ENCODE measurements around the gene EVI5.
"Not testable (repeated sequence)": the region's sequence is repeated elsewhere in the genome, so short reads cannot be mapped to it uniquely, and the experiment has no call there.

Gene EVI5

GRCh38 chr1:92747735-92748134, 37.2 kb downstream of the EVI5 start:
- no peak for DNase-seq (ENCODE audit: low spot score)
- TF ChIP-seq CTCF (IDR thresholded peaks at IDR 0.05; ENCODE audit: borderline replicate concordance, control extremely low read depth, extremely low read depth, insufficient read depth, missing control alignments) = no peak
- in situ Hi-C loops (cut with MboI; ENCODE audit: low sequenced_read_pairs, unreplicated experiment) = no loop called here

- in situ Hi-C loops (cut with MboI; ENCODE audit: low sequenced_read_pairs, unreplicated experiment); DNase-seq (ENCODE audit: low spot score): not testable (repeated sequence)
Observed at GRCh38 chr1:92746255-92746654, 38.7 kb downstream of the EVI5 start.

- in situ Hi-C loops (cut with MboI; ENCODE audit: low sequenced_read_pairs, unreplicated experiment) = no loop called here
- DNase-seq (ENCODE audit: low spot score) = no peak
- TF ChIP-seq CTCF (IDR thresholded peaks at IDR 0.05; ENCODE audit: borderline replicate concordance, control extremely low read depth, extremely low read depth, insufficient read depth, missing control alignments) = no peak
Observed at GRCh38 chr1:92743221-92743620, 41.7 kb downstream of the EVI5 start.

GRCh38 chr1:92739669-92740524, 45.0 kb downstream of the EVI5 start:
- in situ Hi-C loops (cut with MboI; ENCODE audit: low sequenced_read_pairs, unreplicated experiment) = no loop called here
- TF ChIP-seq CTCF (IDR thresholded peaks at IDR 0.05; ENCODE audit: borderline replicate concordance, control extremely low read depth, extremely low read depth, insufficient read depth, missing control alignments) = no peak

GRCh38 chr1:92736395-92736794, 48.5 kb downstream of the EVI5 start:
- in situ Hi-C loops (cut with MboI; ENCODE audit: low sequenced_read_pairs, unreplicated experiment) = no loop called here
- DNase-seq (ENCODE audit: low spot score) = no peak
- TF ChIP-seq CTCF (IDR thresholded peaks at IDR 0.05; ENCODE audit: borderline replicate concordance, control extremely low read depth, extremely low read depth, insufficient read depth, missing control alignments) = no peak

More at GRCh38 chr1:92739669-92740524, 45.0 kb downstream of the EVI5 start:
- DNase-seq (ENCODE audit: low spot score) = no peak

- in situ Hi-C loops (cut with MboI; ENCODE audit: low sequenced_read_pairs, unreplicated experiment) = no loop called here
- no peak for TF ChIP-seq CTCF (IDR thresholded peaks at IDR 0.05; ENCODE audit: borderline replicate concordance, control extremely low read depth, extremely low read depth, insufficient read depth, missing control alignments)
- DNase-seq (ENCODE audit: low spot score) = no peak
Observed at GRCh38 chr1:92730476-92730875, 54.4 kb downstream of the EVI5 start.

- no peak for TF ChIP-seq CTCF (IDR thresholded peaks at IDR 0.05; ENCODE audit: borderline replicate concordance, control extremely low read depth, extremely low read depth, insufficient read depth, missing control alignments)
- DNase-seq (ENCODE audit: low spot score) = no peak
- in situ Hi-C loops (cut with MboI; ENCODE audit: low sequenced_read_pairs, unreplicated experiment) = no loop called here
Observed at GRCh38 chr1:92728697-92729096, 56.2 kb downstream of the EVI5 start.

- DNase-seq (ENCODE audit: low spot score); in situ Hi-C loops (cut with MboI; ENCODE audit: low sequenced_read_pairs, unreplicated experiment): not testable (repeated sequence)
Observed at GRCh38 chr1:92723713-92724112, 61.2 kb downstream of the EVI5 start.

All from GM13976 (cell line).